HepG2 (cell line): Measurements from ENCODE around the gene CDH22. TPM values are rescaled to one million over a fixed set of nuclear protein-coding genes. Genes with fewer than 3 reads are reported as not detected.

Source experiments
- BCL6 ChIP-seq: IDR thresholded peaks from 2 replicates; pipeline ENCODE4 v1.6.1; 2016; ENCODE audit warnings: missing genetic modification reagents, missing compliant biosample characterization
- CHD4 ChIP-seq: fragments of 200-600 bp; sonication (generic); IDR thresholded peaks from 2 replicates; pipeline ENCODE4 v1.7.0; 2017; ENCODE audit warnings: mild to moderate bottlenecking, low read length, borderline replicate concordance
- FOXA3 ChIP-seq: IDR thresholded peaks from 2 replicates; pipeline ENCODE4 v1.6.1; 2016; ENCODE audit warnings: missing genetic modification reagents, missing compliant biosample characterization
- HNF4A ChIP-seq: sonication (generic); formaldehyde crosslinking; IDR thresholded peaks from 2 replicates; pipeline ENCODE4 v1.4.0; 2020; ENCODE audit warnings: missing genetic modification reagents
- NR2F2 ChIP-seq: IDR thresholded peaks from 2 replicates; pipeline ENCODE4 v1.6.1; 2012; ENCODE audit warnings: low read depth, inconsistent platforms, borderline replicate concordance
- ONECUT2 ChIP-seq: sonication (generic); formaldehyde crosslinking; IDR thresholded peaks from 2 replicates; pipeline ENCODE4 v1.4.0; 2020; ENCODE audit warnings: missing genetic modification reagents
- SOX13 ChIP-seq, 3 experiments: fragments of 450-650 bp in 1 of 3; sonication (generic) in 1 of 3; formaldehyde crosslinking in 1 of 3; IDR thresholded peaks in 2 of 3; conservative IDR thresholded peaks in 1 of 3; 2 replicates each; pipeline versions ENCODE4 v1.5.0 to v1.6.1; 2016 to 2020; ENCODE audit warnings: antibody characterized with exemption in 1 of 3, mild to moderate bottlenecking in 1 of 3, missing compliant biosample characterization in 1 of 3, missing genetic modification reagents in 1 of 3, moderate library complexity in 1 of 3
- SOX6 ChIP-seq, 2 experiments: fragments of 450-650 bp in 1 of 2; sonication (generic) in 1 of 2; formaldehyde crosslinking in 1 of 2; IDR thresholded peaks; 2 replicates each; pipeline versions ENCODE4 v1.4.0 to v1.6.1; 2017 to 2020; ENCODE audit warnings: antibody characterized with exemption in 1 of 2, mild to moderate bottlenecking in 1 of 2, missing genetic modification reagents in 1 of 2
- THAP11 ChIP-seq: IDR thresholded peaks from 2 replicates; pipeline ENCODE4 v1.6.1; 2016; ENCODE audit warnings: missing biosample characterization, missing genetic modification reagents
- TP53 ChIP-seq: sonication (generic); formaldehyde crosslinking; conservative IDR thresholded peaks from 2 replicates; pipeline ENCODE4 v1.4.0; 2020; ENCODE audit warnings: missing genetic modification reagents
- ZNF33B ChIP-seq: sonication (generic); formaldehyde crosslinking; IDR thresholded peaks from 2 replicates; pipeline ENCODE4 v1.5.1; 2020; ENCODE audit warnings: mild to moderate bottlenecking, missing genetic modification reagents
- ZNF432 ChIP-seq: sonication (generic); formaldehyde crosslinking; IDR thresholded peaks from 2 replicates; pipeline ENCODE4 v1.5.0; 2020; ENCODE audit warnings: missing genetic modification reagents, mild to moderate bottlenecking, borderline replicate concordance
- ZNF451 ChIP-seq: sonication (generic); formaldehyde crosslinking; IDR thresholded peaks from 2 replicates; pipeline ENCODE4 v1.5.0; 2020; ENCODE audit warnings: mild to moderate bottlenecking, missing genetic modification reagents
- polyA plus RNA-seq, 8 experiments: library from polyadenylated mRNA; depleted of rRNA in 3 of 8; stranded (reverse) in 7 of 8; unstranded in 1 of 8; fragments of >200 nt; fragmentation: Illumina TruSeq in 4 of 8; extraction: Trizol in 4 of 8; gene quantifications; 2 replicates each; pipeline versions ENCODE4 v1.2.1 to v1.2.3, GENCODE V29; 2011 to 2016; ENCODE audit warnings: low read depth in 4 of 8, missing spikeins in 1 of 8, mixed read lengths in 1 of 8; ENCODE audit not compliant: insufficient read depth in 1 of 8
- total RNA-seq, 5 experiments: library from RNA; depleted of rRNA; stranded (reverse); fragments of >200 nt; fragmentation: Illumina TruSeq; extraction: Trizol; gene quantifications; 2 replicates each; pipeline ENCODE4 v1.2.3, GENCODE V29; 2016; ENCODE audit warnings: low read depth in 1 of 5
- TF ChIP-seq, protein P1 (sequence below): sonication (generic); formaldehyde crosslinking; IDR thresholded peaks from 2 replicates; pipeline ENCODE4 v1.5.0; 2020; ENCODE audit warnings: mild to moderate bottlenecking, missing genetic modification reagents
- TF ChIP-seq, protein P2 (sequence below): sonication (generic); formaldehyde crosslinking; conservative IDR thresholded peaks from 2 replicates; pipeline ENCODE4 v1.4.0; 2020; ENCODE audit warnings: mild to moderate bottlenecking, missing genetic modification reagents, moderate library complexity
- TF ChIP-seq, protein P3 (sequence below): sonication (generic); formaldehyde crosslinking; IDR thresholded peaks from 2 replicates; pipeline ENCODE4 v1.9.0; 2021; ENCODE audit warnings: missing genetic modification reagents, mild to moderate bottlenecking, borderline replicate concordance
- TF ChIP-seq, protein P4 (sequence below): IDR thresholded peaks from 2 replicates; pipeline ENCODE4 v1.4.0; 2020; ENCODE audit warnings: mild to moderate bottlenecking, missing genetic modification reagents

CDH22 gene
- total and polyA plus RNA-seq, 2 of the 13 experiments (the other 11 are each of a cell fraction or from before 2014, with no cell fraction given): not detected

DNA sequence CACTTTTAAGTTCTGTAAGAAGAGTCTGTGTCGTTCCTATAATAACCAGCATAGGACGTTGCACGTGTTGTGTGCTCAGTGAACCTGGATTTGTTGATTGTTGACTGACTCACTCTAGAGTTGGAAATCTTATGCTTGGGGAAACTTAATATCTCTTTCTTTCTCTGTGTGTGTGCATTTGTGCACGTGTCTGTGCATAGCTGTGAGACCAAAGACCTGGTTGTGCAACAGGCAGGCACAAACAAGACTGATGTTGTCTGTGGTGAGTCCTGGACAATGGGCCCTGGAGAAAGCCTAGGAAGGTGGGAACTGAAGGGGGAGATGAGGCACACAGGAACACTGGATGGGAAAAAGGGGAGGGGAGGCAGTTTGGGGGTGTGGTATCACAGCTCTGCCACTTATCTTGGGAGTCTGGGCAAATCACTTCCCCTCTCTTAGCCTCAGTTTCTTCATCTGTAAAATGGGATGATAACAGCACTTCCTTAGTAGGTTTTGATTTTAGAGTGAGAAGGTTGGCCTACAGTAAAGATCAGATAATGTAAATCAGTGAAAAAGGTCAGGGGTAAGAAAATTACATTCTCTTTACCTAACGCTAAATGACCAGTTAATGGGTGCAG is 181.8 kb downstream of the CDH22 start (continued):
- TF ChIP-seq, protein P1, sequence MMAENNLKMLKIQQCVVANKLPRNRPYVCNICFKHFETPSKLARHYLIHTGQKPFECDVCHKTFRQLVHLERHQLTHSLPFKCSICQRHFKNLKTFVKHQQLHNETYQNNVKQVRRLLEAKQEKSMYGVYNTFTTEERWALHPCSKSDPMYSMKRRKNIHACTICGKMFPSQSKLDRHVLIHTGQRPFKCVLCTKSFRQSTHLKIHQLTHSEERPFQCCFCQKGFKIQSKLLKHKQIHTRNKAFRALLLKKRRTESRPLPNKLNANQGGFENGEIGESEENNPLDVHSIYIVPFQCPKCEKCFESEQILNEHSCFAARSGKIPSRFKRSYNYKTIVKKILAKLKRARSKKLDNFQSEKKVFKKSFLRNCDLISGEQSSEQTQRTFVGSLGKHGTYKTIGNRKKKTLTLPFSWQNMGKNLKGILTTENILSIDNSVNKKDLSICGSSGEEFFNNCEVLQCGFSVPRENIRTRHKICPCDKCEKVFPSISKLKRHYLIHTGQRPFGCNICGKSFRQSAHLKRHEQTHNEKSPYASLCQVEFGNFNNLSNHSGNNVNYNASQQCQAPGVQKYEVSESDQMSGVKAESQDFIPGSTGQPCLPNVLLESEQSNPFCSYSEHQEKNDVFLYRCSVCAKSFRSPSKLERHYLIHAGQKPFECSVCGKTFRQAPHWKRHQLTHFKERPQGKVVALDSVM (CRISPR knock-in tag): no peak
- 0 out of 2 replicates have a peak, but pooled peaks have one; percentile 57 for TF ChIP-seq SOX13 (IDR thresholded peaks at IDR 0.05)
- TF ChIP-seq SOX13 (CRISPR knock-in tag; conservative IDR thresholded peaks at IDR 0.05 in 1 of 2, IDR thresholded peaks at IDR 0.05 in 1 of 2): peak in 1 of 2 experiments; percentile 81; a peak in 2 of 4 replicates
- no peak for TF ChIP-seq TP53
- TF ChIP-seq FOXA3: 0 out of 2 replicates have a peak, but pooled peaks have one; percentile 16
- no peak for TF ChIP-seq ZNF451 (CRISPR knock-in tag)
- TF ChIP-seq, protein P2, sequence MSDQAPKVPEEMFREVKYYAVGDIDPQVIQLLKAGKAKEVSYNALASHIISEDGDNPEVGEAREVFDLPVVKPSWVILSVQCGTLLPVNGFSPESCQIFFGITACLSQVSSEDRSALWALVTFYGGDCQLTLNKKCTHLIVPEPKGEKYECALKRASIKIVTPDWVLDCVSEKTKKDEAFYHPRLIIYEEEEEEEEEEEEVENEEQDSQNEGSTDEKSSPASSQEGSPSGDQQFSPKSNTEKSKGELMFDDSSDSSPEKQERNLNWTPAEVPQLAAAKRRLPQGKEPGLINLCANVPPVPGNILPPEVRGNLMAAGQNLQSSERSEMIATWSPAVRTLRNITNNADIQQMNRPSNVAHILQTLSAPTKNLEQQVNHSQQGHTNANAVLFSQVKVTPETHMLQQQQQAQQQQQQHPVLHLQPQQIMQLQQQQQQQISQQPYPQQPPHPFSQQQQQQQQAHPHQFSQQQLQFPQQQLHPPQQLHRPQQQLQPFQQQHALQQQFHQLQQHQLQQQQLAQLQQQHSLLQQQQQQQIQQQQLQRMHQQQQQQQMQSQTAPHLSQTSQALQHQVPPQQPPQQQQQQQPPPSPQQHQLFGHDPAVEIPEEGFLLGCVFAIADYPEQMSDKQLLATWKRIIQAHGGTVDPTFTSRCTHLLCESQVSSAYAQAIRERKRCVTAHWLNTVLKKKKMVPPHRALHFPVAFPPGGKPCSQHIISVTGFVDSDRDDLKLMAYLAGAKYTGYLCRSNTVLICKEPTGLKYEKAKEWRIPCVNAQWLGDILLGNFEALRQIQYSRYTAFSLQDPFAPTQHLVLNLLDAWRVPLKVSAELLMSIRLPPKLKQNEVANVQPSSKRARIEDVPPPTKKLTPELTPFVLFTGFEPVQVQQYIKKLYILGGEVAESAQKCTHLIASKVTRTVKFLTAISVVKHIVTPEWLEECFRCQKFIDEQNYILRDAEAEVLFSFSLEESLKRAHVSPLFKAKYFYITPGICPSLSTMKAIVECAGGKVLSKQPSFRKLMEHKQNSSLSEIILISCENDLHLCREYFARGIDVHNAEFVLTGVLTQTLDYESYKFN (CRISPR knock-in tag): peak; percentile 63
- TF ChIP-seq HNF4A (CRISPR knock-in tag): peak; percentile 68
- no peak for TF ChIP-seq ZNF33B (CRISPR knock-in tag)
- peak; percentile 41; the same call in 1 of the 2 replicates for TF ChIP-seq BCL6 (CRISPR knock-in tag)
- TF ChIP-seq, protein P3, sequence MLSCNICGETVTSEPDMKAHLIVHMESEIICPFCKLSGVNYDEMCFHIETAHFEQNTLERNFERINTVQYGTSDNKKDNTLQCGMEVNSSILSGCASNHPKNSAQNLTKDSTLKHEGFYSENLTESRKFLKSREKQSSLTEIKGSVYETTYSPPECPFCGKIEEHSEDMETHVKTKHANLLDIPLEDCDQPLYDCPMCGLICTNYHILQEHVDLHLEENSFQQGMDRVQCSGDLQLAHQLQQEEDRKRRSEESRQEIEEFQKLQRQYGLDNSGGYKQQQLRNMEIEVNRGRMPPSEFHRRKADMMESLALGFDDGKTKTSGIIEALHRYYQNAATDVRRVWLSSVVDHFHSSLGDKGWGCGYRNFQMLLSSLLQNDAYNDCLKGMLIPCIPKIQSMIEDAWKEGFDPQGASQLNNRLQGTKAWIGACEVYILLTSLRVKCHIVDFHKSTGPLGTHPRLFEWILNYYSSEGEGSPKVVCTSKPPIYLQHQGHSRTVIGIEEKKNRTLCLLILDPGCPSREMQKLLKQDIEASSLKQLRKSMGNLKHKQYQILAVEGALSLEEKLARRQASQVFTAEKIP: no peak
- TF ChIP-seq SOX6 (IDR thresholded peaks at IDR 0.05): no peak
- TF ChIP-seq SOX6 (CRISPR knock-in tag; IDR thresholded peaks at IDR 0.05): peak; percentile 71
- TF ChIP-seq ONECUT2: no peak
- 0 out of 2 replicates have a peak, but pooled peaks have one; percentile 19 for TF ChIP-seq THAP11 (CRISPR knock-in tag)
- TF ChIP-seq, protein P4, sequence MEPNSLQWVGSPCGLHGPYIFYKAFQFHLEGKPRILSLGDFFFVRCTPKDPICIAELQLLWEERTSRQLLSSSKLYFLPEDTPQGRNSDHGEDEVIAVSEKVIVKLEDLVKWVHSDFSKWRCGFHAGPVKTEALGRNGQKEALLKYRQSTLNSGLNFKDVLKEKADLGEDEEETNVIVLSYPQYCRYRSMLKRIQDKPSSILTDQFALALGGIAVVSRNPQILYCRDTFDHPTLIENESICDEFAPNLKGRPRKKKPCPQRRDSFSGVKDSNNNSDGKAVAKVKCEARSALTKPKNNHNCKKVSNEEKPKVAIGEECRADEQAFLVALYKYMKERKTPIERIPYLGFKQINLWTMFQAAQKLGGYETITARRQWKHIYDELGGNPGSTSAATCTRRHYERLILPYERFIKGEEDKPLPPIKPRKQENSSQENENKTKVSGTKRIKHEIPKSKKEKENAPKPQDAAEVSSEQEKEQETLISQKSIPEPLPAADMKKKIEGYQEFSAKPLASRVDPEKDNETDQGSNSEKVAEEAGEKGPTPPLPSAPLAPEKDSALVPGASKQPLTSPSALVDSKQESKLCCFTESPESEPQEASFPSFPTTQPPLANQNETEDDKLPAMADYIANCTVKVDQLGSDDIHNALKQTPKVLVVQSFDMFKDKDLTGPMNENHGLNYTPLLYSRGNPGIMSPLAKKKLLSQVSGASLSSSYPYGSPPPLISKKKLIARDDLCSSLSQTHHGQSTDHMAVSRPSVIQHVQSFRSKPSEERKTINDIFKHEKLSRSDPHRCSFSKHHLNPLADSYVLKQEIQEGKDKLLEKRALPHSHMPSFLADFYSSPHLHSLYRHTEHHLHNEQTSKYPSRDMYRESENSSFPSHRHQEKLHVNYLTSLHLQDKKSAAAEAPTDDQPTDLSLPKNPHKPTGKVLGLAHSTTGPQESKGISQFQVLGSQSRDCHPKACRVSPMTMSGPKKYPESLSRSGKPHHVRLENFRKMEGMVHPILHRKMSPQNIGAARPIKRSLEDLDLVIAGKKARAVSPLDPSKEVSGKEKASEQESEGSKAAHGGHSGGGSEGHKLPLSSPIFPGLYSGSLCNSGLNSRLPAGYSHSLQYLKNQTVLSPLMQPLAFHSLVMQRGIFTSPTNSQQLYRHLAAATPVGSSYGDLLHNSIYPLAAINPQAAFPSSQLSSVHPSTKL: peak; percentile 56; the same call in 1 of the 2 replicates
- no peak for TF ChIP-seq ZNF432
- TF ChIP-seq NR2F2: no peak
- peak; percentile 77; the same call in 1 of the 2 replicates for TF ChIP-seq CHD4
